WI38 (cell line): Measurements from ENCODE around the gene CLSTN2.

Source experiments
- H3K4me3 ChIP-seq: 2 replicates; pipeline ENCODE4 v1.5.1; 2011; ENCODE audit warnings: low read depth, mild to moderate bottlenecking, control low read depth, low read length
- CTCF ChIP-seq: IDR thresholded peaks from 2 replicates; pipeline ENCODE4 v1.5.1; 2012; ENCODE audit warnings: low read depth, mild to moderate bottlenecking, control low read depth, low read length

Gene CLSTN2

DNA sequence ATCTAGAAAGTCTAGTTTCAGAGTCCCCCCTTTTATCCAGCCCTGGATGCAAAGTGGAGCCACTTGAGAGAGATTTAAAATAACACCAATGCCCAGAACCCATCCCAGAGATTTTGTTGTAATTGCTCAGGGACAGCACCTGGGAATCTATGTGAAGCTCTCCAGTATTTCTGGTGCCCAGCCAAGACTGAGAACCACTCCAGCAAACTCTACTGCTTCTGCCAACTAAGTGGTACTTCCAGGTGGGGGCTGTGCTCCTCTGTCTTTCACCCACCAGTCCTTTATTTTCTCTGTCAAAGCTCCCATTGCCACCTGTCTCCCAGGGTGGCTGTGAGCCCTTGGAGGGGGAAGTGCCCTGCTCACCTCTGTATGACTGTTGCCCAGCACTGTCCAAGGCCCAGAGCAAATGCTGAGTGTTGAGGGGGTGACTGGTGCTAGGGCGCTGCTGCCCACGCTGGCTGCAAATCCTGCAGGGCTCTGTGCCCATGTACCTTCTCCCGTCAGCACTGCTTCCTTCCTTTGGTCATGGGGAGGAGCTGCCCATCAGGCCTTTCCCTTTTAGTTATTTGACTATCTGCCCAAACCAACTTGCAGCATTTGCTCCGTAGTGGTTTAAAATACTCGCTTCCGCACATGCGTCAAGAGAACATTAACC is 9.4 kb downstream of the CLSTN2 start:
- no peak overlapping the region for H3K4me3 ChIP-seq
- no peak for TF ChIP-seq CTCF

GRCh38 chr3:139945386-139945785 is 10.4 kb downstream of the CLSTN2 start:
- no peak overlapping the region for H3K4me3 ChIP-seq
- no peak for TF ChIP-seq CTCF

- H3K4me3 ChIP-seq: no peak overlapping the region
- TF ChIP-seq CTCF: no peak
Observed at GRCh38 chr3:139945942-139946341, 11.0 kb downstream of the CLSTN2 start.

DNA sequence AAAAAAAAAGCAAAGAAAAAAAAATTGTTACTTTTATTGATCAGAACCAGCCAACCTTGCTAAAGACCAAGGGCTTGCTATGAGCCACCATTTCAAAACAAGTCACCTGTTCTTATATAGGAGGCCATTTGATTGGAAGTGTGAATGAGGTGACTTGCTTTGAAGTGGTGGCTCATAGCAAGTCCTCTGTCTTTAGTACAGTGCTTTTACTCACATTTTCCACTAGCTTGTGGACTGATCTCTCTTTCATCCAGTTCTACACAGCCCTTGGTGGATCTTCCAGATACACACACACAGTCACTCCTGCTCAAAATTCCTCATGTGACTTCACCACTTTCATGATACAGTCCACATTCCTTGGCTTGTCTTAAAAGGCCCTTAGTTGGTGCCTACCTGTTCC is 13.5 kb downstream of the CLSTN2 start:
- no peak overlapping the region for H3K4me3 ChIP-seq
- TF ChIP-seq CTCF: no peak

- H3K4me3 ChIP-seq: no peak overlapping the region
- TF ChIP-seq CTCF: no peak
Observed at GRCh38 chr3:139948898-139949297, 13.9 kb downstream of the CLSTN2 start.

GRCh38 chr3:139953131-139953910 is 18.3 kb downstream of the CLSTN2 start:
- TF ChIP-seq CTCF: no peak

DNA sequence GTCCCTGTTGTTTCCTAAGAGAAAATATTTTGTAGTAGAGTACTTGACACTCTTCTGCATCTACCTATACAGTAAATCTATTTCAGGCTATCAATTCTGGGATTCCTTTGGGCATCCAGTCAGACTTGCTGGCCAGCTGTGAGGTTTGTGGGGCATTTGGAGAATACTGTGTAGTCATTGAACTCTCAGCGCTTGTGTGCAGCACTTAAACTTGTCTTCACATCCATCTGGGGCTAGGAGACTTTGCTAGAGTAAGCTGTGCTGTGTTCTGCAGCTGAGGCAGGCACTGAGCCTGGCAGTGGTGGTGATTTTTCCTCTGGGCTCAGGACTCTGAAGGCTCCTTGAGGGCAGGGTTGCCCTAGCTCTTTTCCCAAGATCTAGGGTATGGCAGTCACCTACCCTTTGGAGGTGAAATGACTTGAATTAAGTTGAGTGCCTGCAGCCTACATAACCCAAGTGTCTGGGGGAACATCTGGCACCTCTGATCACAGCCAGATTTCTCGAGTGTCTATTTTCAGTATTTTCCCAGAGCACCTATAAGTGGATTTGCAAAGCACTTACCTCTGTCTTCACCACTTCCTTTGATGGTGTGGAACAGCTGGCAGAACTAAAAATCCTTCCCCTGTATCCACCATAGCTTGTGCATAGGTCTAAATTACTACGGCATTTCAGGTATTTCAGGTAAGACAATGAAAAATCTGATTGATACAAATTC is 19.3 kb downstream of the CLSTN2 start:
- no peak for TF ChIP-seq CTCF
- H3K4me3 ChIP-seq: no peak overlapping the region

More at GRCh38 chr3:139953131-139953910, 18.3 kb downstream of the CLSTN2 start:
- no peak overlapping the region for H3K4me3 ChIP-seq
